ENCODE measurements around the gene SKIDA1.

DNA sequence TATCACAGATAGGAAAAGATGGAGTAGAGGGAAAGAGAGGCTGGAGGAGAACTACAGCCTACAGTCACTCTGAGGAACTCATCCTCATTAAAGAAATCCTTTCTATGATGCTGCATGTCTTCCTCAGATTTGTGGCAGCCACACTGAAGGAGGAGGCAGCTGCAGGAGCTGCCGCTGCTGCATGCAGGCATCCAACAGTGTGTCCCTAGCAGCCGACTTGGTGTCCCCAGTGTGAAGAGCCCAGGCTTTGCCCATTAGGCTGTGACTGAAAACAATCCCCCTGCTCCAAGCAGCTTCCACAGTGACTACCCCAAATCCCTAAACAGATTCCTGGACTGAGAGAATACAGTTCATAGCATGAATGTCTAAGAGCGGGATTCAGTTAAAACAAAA is 23.1 kb downstream of the SKIDA1 start:
- no peak for TF ChIP-seq CTCF (conservative IDR thresholded peaks at IDR 0.05; ENCODE audit: low read depth, low read length)
- no peak for TF ChIP-seq EZH2 (IDR thresholded peaks at IDR 0.05; ENCODE audit: borderline replicate concordance, low read depth, low read length, poor library complexity, severe bottlenecking)
